Ascending aorta (tissue), 2 donors: ENCODE results near the gene SPTBN1. TPM values are rescaled to one million over a fixed set of nuclear protein-coding genes. Genes with fewer than 3 reads are reported as not detected.

Source experiments
- DNase-seq, 2 donors: peaks; one replicate each; pipeline ENCODE4 v3.0.0-alpha.2; 2019; ENCODE audit warnings: low spot score in 2 of 2
- H3K27ac ChIP-seq, 2 donors: fragments of 200-600 bp; sonication (generic); one replicate each; pipeline ENCODE4 v1.5.1; 2016 to 2017; ENCODE audit warnings: mild to moderate bottlenecking in 1 of 2
- H3K27me3 ChIP-seq: fragments of 200-600 bp; sonication (generic); one replicate; pipeline ENCODE4 v1.5.1; 2017
- H3K36me3 ChIP-seq, 2 donors: fragments of 200-600 bp; sonication (generic); one replicate each; pipeline ENCODE4 v1.5.1; 2016
- H3K4me1 ChIP-seq, 2 donors: fragments of 200-600 bp; sonication (generic); one replicate each; pipeline ENCODE4 v1.5.1; 2016 to 2017; ENCODE audit warnings: mild to moderate bottlenecking in 1 of 2
- H3K4me3 ChIP-seq, 2 donors: fragments of 200-600 bp; sonication (generic); one replicate each; pipeline ENCODE4 v1.5.1; 2016 to 2017; ENCODE audit warnings: mild to moderate bottlenecking in 1 of 2
- H3K9me3 ChIP-seq, 2 donors: fragments of 200-600 bp; sonication (generic); one replicate each; pipeline ENCODE4 v1.5.1; 2016
- intact Hi-C: fragments of 100-400 bp; cut with DNase I; formaldehyde crosslinking; loops from one replicate; pipeline ENCODE4 v1.15.1; 2023
- total RNA-seq: library from RNA; depleted of rRNA; stranded (reverse); fragments of >200 nt; gene quantifications from one replicate; pipeline ENCODE4 v1.1.0, GENCODE V29; 2016
- TF ChIP-seq, protein P1 (sequence below), 3 experiments: fragments of 200-600 bp in 2 of 3; fragments of 450-650 bp in 1 of 3; sonication (generic) in 2 of 3; IDR thresholded peaks; one replicate each; pipeline ENCODE4 v1.5.1; 2016 to 2019; ENCODE audit warnings: antibody characterized with exemption in 3 of 3, mild to moderate bottlenecking in 1 of 3, moderate library complexity in 1 of 3

SPTBN1 gene
- total RNA-seq, 1 donor from 2014 or later = 246 TPM

DNA sequence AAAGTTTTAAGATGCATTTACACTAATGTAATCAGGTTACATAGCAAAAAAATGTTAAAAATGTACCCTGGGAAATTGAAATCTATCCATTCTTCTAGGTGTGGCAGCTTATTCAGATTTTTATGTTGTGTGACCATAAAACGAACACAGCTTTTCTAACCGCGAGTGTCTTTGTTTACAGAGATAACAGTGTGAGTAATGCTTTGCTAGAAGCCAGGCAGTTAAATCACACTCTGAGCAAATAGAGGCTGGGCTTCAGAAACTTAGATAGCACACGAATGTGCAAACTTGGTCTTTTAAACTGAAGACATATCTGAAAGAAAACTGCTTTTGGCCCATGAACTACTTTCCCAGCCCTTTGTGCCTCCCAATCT, 116.1 kb downstream of the SPTBN1 start:
- TF ChIP-seq, protein P1, sequence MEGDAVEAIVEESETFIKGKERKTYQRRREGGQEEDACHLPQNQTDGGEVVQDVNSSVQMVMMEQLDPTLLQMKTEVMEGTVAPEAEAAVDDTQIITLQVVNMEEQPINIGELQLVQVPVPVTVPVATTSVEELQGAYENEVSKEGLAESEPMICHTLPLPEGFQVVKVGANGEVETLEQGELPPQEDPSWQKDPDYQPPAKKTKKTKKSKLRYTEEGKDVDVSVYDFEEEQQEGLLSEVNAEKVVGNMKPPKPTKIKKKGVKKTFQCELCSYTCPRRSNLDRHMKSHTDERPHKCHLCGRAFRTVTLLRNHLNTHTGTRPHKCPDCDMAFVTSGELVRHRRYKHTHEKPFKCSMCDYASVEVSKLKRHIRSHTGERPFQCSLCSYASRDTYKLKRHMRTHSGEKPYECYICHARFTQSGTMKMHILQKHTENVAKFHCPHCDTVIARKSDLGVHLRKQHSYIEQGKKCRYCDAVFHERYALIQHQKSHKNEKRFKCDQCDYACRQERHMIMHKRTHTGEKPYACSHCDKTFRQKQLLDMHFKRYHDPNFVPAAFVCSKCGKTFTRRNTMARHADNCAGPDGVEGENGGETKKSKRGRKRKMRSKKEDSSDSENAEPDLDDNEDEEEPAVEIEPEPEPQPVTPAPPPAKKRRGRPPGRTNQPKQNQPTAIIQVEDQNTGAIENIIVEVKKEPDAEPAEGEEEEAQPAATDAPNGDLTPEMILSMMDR (IDR thresholded peaks at IDR 0.05) = no peak
- H3K27me3 ChIP-seq = no peaks in the 10 kb centered on the region
- peaks cover 15 to 61% of the 10 kb centered on the region in 2 donors for H3K4me1 ChIP-seq
- no peak for DNase-seq
- H3K9me3 ChIP-seq = no peaks in the 10 kb centered on the region
- intact Hi-C loops = loop anchor here (5.0 kb wide), 1 partner anchor 40 kb away; no protein-coding TSS in a partner anchor
- H3K27ac ChIP-seq = peak overlapping the region; percentile 75 to 84
- peak overlapping the region in 1 of 2 donors; percentile 4 for H3K4me3 ChIP-seq
- H3K36me3 ChIP-seq = no peaks in the 10 kb centered on the region

DNA sequence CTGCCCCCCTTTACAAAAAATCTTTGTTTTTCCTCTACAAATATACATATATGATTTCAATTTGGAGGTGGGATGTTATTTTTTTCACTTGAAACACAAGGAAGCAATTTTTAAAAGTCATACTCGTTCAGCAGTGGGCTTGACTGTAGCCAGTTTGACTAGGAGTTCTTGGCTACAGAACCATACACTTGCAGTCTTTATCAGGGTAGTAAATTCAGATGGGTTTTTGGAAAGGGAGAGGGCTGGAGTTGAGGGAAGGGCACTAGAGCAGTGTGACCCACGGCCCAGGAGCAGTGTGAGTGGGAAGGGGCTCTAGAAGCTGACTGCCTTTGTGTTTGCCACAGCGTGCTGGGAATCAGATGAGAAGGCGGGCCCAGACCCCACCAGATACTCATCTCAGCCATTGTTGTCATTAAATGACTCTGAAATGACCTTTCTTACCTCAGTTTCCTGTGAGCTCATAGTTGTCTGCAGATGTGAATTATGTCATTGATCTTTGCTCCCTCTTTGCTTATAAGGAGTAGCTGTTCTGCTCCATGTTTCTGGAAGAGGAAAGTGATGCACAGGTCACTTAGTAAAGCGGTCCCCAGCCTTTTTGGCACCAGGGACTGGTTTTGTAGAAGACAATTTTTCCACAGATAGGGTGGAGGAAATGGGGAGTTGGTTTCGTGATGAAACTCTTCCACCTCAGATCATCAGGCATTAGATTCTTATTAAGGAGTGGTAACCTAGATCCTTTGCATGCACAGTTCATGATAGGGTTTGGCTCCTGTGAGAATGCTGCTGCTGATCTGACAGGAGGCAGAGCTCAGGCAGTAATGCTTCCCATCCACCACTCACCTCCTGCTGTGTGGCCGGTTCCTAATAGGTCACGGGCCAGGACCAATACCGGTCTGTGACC, 116.8 kb downstream of the SPTBN1 start:
- DNase-seq = no peak
- Histone ChIP-seq H3K4me1 (peaks cover 15 to 67% of the 10 kb centered on the region in 2 donors), H3K27ac (peak overlapping the region; percentile 75 to 84), H3K4me3 (peak overlapping the region in 1 of 2 donors; percentile 4), H3K27me3 (no peaks in the 10 kb centered on the region), H3K36me3 (no peaks in the 10 kb centered on the region), H3K9me3 (no peaks in the 10 kb centered on the region)
- TF ChIP-seq, protein P1 (IDR thresholded peaks at IDR 0.05) = no peak
- intact Hi-C loops = loop anchor here (5.0 kb wide), 1 partner anchor 39 kb away; no protein-coding TSS in a partner anchor

DNA sequence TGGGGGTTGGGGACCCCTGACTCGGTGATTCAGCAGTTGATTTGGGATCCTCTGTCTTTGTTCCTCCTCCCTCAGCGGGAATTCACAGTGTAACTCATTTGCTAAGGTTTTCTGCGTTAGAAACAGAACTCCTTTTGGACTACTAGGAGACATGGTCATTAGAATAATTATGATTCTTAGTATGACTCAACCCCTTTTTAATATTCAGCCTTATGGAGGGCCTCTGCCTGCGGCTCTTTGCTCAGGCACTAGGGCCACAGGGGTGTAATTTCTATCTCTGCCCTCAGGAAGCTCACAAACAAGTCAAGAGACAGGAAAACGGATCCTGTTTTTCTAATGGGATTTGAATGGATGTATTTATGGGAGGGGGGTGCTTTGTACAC, 117.4 kb downstream of the SPTBN1 start:
- no peaks in the 10 kb centered on the region for H3K9me3 ChIP-seq
- TF ChIP-seq, protein P1 (IDR thresholded peaks at IDR 0.05) = no peak
- H3K36me3 ChIP-seq = no peaks in the 10 kb centered on the region
- no peaks in the 10 kb centered on the region for H3K27me3 ChIP-seq
- peak overlapping the region; percentile 75 to 84 for H3K27ac ChIP-seq
- peaks cover 15 to 74% of the 10 kb centered on the region in 2 donors for H3K4me1 ChIP-seq
- no peak for DNase-seq
- no peak overlapping the region for H3K4me3 ChIP-seq
- intact Hi-C loops = loop anchor here (5.0 kb wide), 1 partner anchor 39 kb away; no protein-coding TSS in a partner anchor

DNA sequence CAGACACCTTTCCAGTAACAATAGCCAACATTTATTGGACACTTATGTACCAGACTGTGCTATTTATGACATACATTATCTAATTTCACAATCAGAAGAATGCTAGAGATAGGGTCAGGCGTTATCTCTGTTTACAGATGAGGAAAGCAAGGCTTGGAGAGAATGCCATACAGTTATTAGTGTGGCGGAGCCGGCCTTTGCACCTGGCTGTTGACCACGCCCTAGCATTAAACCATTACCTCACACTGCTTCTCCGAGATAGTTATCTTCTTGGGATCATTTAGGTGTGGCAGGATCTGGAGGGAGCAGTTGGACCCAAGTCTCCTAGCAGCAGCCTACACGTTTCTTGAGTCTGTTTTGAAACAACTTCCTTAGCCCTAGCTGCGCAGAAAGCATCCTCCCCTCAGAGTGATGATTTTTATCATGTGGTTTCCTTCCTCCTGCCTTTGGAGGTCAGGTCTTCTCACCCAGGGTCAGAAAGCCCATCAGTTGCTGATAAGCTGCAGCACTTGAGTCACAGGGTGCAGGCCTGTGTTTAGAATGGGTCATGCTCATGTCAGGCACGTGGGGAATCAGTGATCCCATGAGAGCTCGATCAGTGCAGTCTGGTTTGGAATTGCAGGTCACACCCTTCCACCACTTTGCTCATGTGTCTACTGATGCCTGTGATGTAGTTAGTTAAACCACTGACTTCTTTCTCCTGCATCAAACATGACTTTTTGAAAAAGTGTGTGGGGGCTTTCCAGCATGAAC, 118.2 kb downstream of the SPTBN1 start:
- Histone ChIP-seq H3K4me1 (peaks cover 15 to 76% of the 10 kb centered on the region in 2 donors), H3K4me3 (no peak overlapping the region), H3K27ac (peak overlapping the region; percentile 75 to 84), H3K9me3 (no peaks in the 10 kb centered on the region), H3K27me3 (no peaks in the 10 kb centered on the region), H3K36me3 (no peaks in the 10 kb centered on the region)
- DNase-seq = no peak
- intact Hi-C loops = loop anchor here (5.0 kb wide), 1 partner anchor 38 kb away; no protein-coding TSS in a partner anchor
- TF ChIP-seq, protein P1 (IDR thresholded peaks at IDR 0.05) = no peak

DNA sequence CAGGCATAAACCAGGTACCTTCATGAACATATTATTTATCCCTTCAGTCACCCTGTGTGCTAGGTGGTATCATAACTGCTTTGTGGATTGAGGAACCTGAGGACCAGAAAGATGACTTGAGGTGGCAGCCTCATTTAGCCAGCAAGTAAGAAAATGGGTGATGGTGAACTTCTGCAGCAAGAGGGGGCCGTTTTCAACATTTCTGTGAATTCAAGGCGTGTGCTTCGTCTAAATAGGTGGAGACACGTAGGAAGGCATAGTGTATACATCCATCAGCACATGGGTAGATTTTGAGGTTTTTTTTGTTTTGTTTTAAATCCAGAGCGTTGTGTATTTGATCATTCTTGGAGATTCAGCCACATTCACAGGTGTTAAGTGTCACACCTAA, 118.7 kb downstream of the SPTBN1 start:
- Histone ChIP-seq H3K36me3 (no peaks in the 10 kb centered on the region), H3K4me3 (no peak overlapping the region), H3K9me3 (no peaks in the 10 kb centered on the region), H3K4me1 (peaks cover 15 to 74% of the 10 kb centered on the region in 2 donors), H3K27ac (peak overlapping the region; percentile 75 to 84), H3K27me3 (no peaks in the 10 kb centered on the region)
- intact Hi-C loops = loop anchor here (5.0 kb wide), 1 partner anchor 37 kb away; no protein-coding TSS in a partner anchor
- TF ChIP-seq, protein P1 (IDR thresholded peaks at IDR 0.05) = no peak
- DNase-seq = no peak
